Measurements from ENCODE around the gene VWA5B1.

Gene VWA5B1

GRCh38 chr1:20370698-20371097 is 80.0 kb downstream of the VWA5B1 start:
- DNase-seq: no peak

GRCh38 chr1:20371411-20371810 is 80.7 kb downstream of the VWA5B1 start:
- DNase-seq: no peak

- DNase-seq: no peak
These were observed 81.2 kb downstream of the VWA5B1 start for GRCh38 chr1:20371883-20372282.

- no peak for DNase-seq
These were observed 82.0 kb downstream of the VWA5B1 start for GRCh38 chr1:20372676-20373075.

GRCh38 chr1:20373286-20373685 is 82.6 kb downstream of the VWA5B1 start:
- DNase-seq: no peak

- DNase-seq: no peak
These were observed 83.1 kb downstream of the VWA5B1 start for GRCh38 chr1:20373764-20374163.

GRCh38 chr1:20375563-20375962 is 84.9 kb downstream of the VWA5B1 start:
- DNase-seq: no peak

- no peak for DNase-seq
These were observed 85.5 kb downstream of the VWA5B1 start for GRCh38 chr1:20376171-20376570.

GRCh38 chr1:20376880-20377494 is 86.3 kb downstream of the VWA5B1 start:
- no peak for DNase-seq

- DNase-seq: no peak
These were observed 87.0 kb downstream of the VWA5B1 start for GRCh38 chr1:20377516-20378270.

- DNase-seq: no peak
These were observed 88.4 kb downstream of the VWA5B1 start for GRCh38 chr1:20379075-20379474.

- no peak for DNase-seq
These were observed 89.5 kb downstream of the VWA5B1 start for GRCh38 chr1:20380175-20380574.

GRCh38 chr1:20380616-20381035 is 90.0 kb downstream of the VWA5B1 start:
- no peak for DNase-seq

GRCh38 chr1:20381045-20381641 is 90.5 kb downstream of the VWA5B1 start:
- DNase-seq: no peak

- DNase-seq: no peak
These were observed 91.3 kb downstream of the VWA5B1 start for GRCh38 chr1:20381961-20382360.

GRCh38 chr1:20382711-20383110 is 92.0 kb downstream of the VWA5B1 start:
- no peak for DNase-seq

GRCh38 chr1:20383631-20384030 is 93.0 kb downstream of the VWA5B1 start:
- no peak for DNase-seq

- no peak for DNase-seq
These were observed 95.0 kb downstream of the VWA5B1 start for GRCh38 chr1:20385630-20386029.

GRCh38 chr1:20386323-20387081 is 95.8 kb downstream of the VWA5B1 start:
- DNase-seq: no peak

- no peak for DNase-seq
These were observed 98.9 kb downstream of the VWA5B1 start for GRCh38 chr1:20389571-20389970.

GRCh38 chr1:20390589-20391331 is 100.1 kb downstream of the VWA5B1 start:
- no peak for DNase-seq

GRCh38 chr1:20395255-20395654 is 104.6 kb downstream of the VWA5B1 start:
- no peak for DNase-seq

- DNase-seq: no peak
These were observed 108.1 kb downstream of the VWA5B1 start for GRCh38 chr1:20398744-20399143.

Data from SHP77 treated with DMSO at 0.1 percent for 48 hours (cell line).